GM21423 (cell line): ENCODE measurements around the gene PLA2G4B.
A peak's percentile ranks its signal among the peaks of the same experiment; 100 is the strongest.

Experiments used
- ATAC-seq: cut with Tn5 transposase; IDR thresholded peaks from one replicate; pipeline ENCODE4 v1.9.1; 2021; ENCODE audit warnings: mild to moderate bottlenecking, moderate library complexity; ENCODE audit not compliant: unreplicated experiment

The PLA2G4B gene

GRCh38 chr15:41885841-41886240, 47.2 kb downstream of the PLA2G4B start:
- no peak for ATAC-seq

- no peak for ATAC-seq
These were observed 48.1 kb downstream of the PLA2G4B start for GRCh38 chr15:41886741-41887140.

DNA sequence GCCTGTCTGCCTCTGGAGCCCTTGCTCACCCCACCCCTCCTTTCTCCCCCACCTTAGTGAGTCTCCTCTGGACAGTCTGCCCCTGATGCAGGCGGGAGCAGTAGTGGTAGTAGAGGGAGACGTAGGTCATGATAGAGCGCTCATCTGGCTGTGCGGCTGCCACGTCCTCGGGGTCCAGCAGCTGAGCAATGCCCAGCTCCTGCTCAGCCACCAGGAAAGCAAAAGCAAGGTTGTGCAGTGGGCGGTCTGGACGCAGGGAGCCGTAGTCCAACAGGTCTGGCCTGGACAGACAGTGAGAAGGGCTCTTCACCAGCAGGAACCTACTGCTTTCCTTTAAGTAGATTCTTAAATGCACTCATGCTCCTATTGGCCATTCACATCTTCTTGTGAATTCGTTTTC, 48.5 kb downstream of the PLA2G4B start:
- ATAC-seq = no peak

- ATAC-seq = no peak
These were observed 49.2 kb downstream of the PLA2G4B start for GRCh38 chr15:41887893-41888292.

DNA sequence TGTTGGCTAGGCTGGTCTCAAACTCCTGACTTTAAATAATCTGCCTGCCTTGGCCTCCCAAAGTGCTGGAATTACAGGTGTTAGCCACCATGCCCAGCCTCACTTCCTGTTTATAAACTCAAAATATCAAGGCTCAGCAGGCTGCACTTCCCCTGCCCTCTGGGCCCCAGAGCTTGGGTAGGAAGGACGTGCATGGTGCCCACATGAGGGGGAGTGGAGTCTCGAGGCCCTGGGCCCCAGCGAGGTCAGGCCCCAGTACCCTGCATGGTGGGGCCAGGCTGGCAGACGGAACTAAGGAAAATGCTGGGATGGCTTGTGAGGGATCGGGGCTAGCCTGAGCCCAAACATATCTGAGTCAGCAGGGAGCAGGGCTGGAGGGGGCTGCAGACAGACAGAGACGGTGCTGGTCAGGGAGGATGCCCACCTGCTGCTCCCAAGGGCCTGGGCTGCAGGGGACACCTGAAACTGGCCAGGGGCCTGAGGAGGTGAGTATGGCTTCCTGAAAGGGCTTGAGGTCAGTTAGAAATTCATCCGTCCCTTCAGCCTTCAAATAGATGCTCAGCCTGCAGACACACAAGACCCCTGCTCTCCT, 50.1 kb downstream of the PLA2G4B start:
- ATAC-seq = no peak

- ATAC-seq = no peak
These were observed 51.5 kb downstream of the PLA2G4B start for GRCh38 chr15:41890050-41890690.

- no peak for ATAC-seq
These were observed 52.6 kb downstream of the PLA2G4B start for GRCh38 chr15:41891226-41891625.

- no peak for ATAC-seq
These were observed 53.3 kb downstream of the PLA2G4B start for GRCh38 chr15:41891946-41892345.

GRCh38 chr15:41892621-41893421, 54.2 kb downstream of the PLA2G4B start:
- ATAC-seq = no peak

- no peak for ATAC-seq
These were observed 55.0 kb downstream of the PLA2G4B start, which contains the start of gene SPTBN5 for GRCh38 chr15:41893422-41894250. SPTBN5 (minus strand) TSS chr15:41894053; CDS start chr15:41893497, 556 bp downstream.

GRCh38 chr15:41894251-41894790, 55.7 kb downstream of the PLA2G4B start:
- ATAC-seq = no peak

GRCh38 chr15:41894791-41895463, 56.3 kb downstream of the PLA2G4B start:
- peak; percentile 85 for ATAC-seq

DNA sequence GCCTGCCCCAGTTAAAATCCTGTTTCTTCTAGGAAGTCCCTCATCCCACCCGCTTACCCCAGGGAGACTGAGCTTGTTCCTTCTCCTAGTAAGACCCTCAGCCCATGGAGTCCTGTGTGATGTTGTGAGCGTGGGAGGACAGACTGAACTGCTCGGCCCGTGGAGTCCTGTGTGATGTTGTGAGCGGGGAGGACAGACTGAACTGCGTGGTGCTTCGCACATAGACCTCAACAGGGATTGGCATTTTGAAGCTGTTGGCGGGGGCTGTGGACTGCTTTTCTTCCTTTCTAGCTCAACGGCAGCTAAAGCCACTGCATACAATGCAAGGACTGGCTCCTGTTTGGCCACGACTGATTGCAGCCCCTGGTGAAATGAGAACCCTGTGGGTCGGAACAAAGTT, 56.8 kb downstream of the PLA2G4B start:
- ATAC-seq = no peak

DNA sequence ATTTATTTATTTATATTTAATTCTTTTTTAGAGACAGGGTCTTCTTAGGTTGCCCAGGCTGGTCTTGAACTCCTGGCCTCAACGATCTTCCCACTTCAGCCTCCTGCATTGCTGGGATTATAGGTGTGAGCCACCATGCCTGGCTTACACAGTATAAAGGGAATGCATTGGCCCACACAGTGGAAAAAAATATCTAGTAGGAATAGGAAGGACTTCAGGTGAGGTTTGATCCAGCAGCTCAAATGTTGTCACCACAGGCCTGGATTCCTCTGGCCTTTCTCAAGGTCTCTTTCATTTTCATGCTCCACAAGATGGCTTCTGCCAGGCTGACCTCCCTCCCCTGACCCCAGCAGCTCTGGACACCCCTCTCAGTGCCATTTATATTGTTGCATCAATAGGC, 57.3 kb downstream of the PLA2G4B start:
- no peak for ATAC-seq

- no peak for ATAC-seq
These were observed 57.9 kb downstream of the PLA2G4B start for GRCh38 chr15:41896566-41896965.

GRCh38 chr15:41897363-41897799, 58.7 kb downstream of the PLA2G4B start:
- no peak for ATAC-seq
